Measurements from ENCODE around the gene TMEM183A.
"Not testable (repeated sequence)": the region's sequence is repeated elsewhere in the genome, so short reads cannot be mapped to it uniquely, and the experiment has no call there.

The TMEM183A gene

DNA sequence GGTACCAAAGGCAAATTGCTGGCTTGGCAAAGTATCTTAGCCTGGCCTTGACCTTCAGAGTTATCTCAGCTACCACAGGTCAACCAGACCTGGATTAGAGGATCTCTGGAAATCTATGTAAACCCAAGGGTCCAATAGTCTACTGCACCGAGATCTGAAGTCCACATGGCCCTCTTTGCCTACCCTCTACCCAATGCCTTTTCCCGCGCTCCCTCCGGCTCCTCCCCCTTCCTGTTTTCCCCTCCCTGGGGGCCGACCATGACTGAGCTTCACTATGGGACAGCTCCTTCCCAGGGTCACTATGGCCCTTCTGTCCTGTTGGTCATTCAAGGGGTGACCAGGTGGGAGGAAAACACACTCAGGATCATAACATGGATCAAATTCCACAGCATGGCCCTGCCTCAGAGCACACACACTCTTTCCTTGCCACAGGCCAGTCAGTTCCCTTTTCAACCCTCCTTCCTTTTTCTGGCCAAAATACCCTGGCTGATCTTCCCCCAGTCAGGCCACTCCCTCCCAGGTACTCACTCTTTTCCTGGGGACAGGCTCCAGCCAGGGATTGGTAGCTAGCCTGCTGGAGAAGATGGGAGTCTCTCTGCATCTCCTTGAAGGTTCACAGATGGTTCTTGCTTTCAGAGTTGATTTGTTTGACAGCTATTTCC is 19.1 kb upstream of the TMEM183A start:
- no peak for DNase-seq

DNA sequence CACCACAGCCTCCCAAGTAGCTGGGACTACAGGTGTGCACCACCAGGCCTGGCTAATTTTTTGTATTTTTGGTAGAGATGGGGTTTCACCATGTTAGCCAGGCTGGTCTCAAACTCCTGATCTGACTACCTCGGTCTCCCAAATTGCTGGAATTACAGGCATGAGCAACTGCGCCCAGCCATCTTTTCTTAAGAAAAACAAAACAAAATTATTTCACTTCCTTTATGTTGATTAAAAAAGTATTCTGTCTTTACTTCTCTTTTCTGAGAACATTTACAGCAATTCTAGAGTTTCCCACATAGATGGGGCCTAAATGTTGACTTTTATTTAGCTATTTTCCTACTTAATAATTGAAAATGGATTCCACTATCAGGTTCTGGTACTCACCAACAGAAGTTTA is 17.3 kb upstream of the TMEM183A start:
- DNase-seq = no peak

DNA sequence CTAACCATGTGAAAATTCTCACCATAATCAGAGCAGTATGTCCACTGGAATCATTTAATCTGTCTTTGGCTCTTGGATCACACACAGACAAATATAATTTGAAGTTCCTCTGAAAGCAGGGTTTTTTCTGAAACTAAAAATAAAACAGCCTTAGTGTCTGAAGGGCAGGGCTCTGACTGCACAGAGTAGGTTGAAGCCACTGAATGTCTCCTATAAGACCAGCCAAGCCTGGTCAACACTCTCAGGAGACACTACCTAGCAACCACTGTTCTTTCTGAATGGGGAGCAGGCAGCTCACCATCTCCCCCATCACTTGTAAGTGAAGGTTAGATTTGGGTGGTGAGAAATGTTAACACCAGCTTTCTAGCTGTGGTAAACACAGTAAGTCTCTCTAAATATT is 16.1 kb upstream of the TMEM183A start:
- no peak for DNase-seq

DNA sequence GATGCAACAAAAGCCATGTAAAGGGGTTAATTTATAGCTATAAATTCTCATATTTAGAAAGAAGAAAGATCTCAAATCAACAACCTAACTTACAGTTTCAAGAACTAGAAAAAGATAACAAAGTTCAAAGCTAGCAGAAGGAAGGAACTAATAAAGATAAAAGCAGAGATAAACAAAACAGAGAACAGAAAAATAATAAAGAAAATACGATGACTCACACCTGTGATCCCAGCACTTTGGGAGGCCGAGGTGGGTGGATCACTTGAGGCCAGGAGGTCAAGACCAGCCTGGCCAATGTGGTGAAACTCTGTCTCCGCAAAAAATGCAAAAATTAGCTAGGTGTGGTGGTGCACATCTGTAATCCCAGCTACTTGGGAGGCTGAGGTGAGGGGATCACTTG is 12.4 kb upstream of the TMEM183A start:
- DNase-seq = no peak

DNA sequence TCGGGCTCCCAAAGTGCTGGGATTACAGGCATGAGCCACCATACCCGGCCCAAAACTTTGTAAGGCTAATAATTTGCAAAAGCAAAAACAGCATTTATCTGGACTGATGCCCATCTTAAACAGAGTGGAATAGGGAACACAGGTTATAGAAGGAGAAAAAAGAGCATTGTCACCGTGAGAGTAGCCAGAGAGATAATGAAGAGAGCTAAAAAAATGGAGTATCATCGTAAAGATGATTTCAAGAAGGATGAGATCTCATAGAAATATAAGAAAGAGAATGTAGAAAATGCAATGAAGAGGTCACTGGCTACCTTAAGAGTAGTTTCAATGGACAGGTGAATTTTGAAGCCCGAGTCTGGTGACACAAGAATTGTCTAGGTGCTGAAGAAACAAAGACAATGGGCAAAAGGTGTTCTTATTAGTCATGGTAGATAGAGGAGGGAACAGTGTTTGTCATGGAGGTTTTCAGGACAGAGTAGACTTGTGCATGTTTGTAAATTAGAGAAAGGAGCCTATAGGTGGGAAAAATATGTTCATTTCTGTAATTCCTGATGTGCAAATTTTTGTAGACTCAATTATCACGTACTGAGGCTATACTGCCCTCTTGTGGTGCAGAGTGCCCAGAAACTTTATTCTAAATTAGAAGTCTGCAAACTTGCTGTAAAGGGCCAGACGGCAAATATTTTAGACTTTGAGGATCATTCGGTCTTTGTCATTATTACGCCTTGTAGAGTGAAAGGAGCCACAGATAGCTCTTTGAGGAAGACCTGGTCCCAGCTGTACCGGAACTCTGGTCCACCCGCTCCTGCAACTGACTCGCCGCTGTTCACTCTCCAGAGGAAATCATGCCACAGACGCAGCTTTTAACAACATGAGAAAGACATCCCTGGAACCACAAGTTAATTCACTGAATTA is 8.1 kb upstream of the TMEM183A start:
- peak; percentile 65 to 66 for DNase-seq

DNA sequence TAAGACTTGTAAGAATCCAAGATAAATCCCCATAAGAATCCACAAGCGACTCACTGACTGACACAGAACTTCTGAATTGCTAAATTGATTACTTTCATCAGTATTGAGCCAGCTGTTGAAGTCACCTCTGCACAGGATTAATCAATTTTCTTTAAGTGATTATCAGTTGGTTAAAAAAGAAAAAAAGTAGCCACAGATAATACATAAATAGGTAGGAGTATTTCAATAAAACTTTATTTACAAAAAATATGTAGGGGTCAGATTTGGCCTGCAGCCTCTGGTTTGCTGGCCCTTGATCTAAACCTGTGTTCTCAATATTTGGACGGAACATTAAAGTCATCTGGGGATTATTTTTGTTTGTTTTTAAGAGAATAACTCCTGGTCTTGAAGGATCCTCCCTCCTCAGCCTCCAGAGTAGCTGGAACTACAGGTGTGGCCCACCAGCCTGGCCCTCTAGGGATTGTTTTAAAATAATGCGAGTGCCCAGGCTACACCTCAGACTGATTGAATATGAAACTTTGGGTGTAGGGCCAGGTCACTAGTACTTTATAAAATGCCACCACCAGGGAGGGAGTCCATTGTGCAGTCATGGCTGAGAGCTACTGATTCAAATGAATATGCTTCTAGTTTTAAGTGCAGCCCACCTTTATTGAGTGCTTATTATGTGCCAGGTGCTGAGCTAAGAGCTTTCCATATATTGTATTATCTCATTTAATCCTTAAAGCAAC is 6.8 kb upstream of the TMEM183A start:
- DNase-seq = no peak

DNA sequence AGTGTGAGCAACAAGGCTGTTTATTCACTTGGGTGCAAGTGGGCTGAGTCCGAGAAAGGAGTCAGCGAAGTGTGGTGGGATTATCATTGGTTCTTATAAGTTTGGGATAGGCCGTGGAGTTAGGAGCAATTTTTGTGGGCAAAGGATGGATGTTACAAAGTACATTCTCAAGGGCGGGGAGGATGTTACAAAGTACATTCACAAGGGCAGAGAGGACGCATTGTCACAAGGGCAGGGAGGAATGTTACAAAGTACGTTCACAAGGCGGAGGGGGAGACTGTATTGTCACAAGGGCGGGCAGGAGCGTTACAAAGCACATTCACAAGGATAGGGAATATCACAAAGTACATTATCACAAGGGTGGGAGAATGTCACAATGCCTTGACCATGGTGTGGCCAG is 5.2 kb upstream of the TMEM183A start:
- no peak for DNase-seq

DNA sequence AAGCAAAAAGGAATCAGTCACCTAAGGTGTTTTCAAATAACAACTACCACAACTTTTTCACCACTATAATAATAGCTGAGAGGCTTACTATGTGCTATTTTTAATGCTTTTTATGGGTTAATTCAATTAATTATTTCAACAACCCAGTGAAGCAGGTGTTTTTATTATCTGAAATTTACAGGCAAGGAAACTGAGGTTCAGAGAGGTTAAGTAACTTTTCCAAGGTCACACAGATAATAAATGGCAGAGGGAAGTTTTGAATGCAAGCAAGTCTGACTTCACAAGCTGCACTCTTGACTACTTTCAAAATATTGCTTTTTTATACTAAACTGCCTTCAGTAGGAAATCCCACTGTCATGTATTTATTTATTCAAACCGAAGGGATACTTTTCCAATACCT is 4.2 kb upstream of the TMEM183A start:
- DNase-seq = no peak

DNA sequence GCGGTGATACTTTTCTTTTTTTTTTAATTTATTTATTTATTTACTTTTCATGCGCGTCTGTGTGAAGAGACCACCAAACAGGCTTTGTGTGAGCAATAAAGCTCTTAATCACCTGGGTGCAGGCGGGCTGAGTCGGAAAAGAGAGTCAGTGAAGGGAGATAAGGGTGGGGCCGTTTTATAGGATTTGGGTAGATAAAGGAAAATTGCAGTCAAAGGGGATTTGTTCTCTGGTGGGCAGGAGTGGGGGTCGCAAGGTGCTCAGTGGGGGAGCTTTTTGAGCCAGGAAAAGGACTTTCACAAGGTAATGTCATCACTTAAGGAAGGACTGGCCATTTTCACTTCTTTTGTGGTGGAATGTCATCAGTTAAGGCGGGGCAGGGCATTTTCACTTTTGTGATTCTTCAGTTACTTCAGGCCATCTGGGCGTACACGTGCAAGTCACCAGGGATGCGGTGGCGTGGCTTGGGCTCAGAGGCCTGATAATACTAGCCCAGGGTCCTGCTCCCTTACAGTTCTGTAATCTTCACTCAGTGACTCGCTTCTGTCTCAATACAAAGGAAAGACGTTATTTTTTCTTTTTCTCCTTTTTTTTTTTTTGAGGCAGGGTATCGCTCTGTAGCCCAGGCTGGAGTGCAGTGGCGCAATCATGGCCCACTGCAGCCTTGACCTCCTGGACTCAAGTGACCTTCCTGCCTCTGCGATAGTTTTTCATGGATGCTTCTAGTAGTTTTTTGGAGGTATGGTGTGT is 1.6 kb upstream of the TMEM183A start:
- DNase-seq = not testable (repeated sequence)

DNA sequence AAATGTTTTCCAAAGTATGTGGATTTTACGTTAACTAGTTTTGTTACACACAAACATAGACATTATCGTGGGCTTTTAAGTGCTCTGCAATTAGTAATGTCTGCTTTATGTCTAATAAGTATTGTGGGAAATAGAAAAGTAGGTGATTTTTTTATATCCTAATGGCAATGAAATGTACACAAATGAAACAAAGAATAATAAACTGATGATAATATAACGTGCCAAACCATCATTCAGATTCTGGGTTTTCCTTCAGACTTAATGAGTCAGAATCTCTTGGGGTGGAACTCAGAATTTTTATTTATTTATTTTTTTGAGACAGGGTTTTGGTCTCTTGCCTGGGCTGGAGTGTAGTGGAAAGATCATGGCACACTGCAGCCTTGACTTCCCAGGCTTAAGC is 2.0 kb downstream of the TMEM183A start:
- no peak for DNase-seq

DNA sequence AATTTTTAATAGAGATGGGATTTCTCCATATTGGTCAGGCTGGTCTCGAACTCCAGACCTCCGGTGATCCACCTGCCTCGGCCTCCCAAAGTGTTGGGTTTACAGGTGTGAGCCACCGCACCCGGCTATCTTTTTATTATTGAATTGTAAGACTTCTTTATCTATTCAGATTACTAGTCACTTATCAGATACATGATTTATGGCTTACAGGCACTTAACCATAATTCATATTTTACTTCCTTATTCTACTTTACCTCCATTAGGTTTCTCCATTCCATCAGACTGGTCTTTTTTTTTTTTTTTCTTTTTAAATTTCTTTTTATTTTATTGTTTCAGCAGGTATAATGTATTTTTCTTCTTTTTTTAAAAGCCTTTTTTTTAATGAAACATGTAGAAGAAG is 4.4 kb downstream of the TMEM183A start:
- no peak for DNase-seq

DNA sequence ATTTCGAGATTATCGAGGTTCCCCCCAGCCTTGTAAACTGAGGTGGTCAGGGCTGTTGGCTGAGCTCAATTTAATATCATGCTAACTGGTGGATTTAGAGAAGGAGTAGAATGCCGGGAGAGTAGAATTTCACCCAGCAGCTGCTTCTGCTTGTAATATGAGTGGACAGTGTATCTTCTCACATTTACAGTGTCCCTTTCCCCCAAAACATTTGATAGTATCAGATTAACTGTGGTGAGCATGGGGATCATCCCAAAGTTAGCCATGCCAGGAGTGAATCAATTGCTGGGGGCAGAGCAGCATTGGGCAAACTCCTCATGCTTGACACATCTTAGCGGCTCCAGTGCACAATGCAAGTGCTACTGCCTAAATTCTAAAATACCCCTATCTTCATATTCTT is 9.9 kb downstream of the TMEM183A start:
- DNase-seq = no peak

DNA sequence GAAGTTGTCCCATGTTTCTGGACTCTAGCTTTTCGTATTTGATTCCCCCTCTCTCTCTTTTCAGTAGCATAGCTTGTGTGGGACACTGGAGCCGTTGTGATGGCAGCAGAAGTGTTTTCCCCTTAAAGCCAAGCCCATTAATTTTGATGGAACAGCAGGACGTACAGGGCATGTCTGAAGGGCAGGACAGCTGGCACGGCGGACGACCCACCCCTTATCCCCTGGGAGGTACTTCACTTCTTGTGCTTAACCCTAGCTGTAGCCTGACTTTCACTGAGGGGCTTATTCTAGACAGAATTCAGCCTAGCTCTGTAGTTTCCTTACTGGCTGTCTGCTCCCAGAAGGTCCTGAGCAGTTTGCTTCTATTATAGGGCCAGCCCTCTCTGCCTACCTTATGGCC is 10.5 kb downstream of the TMEM183A start:
- no peak for DNase-seq

DNA sequence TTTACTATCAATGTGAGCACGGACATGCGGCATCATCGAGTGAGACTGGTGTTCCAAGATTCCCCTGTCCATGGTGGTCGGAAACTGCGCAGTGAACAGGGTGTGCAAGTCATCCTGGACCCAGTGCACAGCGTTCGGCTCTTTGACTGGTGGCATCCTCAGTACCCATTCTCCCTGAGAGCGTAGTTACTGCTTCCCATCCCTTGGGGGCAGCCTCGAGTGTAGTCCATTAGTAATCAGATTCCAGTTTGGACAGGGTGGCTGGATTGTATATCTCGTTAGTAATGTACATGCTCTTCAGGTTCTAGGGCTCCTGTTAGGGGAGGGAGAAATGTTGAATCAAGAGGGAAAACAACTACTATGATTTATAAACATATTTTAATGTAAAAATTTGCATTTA is 15.7 kb downstream of the TMEM183A start:
- not testable (repeated sequence) for DNase-seq

DNA sequence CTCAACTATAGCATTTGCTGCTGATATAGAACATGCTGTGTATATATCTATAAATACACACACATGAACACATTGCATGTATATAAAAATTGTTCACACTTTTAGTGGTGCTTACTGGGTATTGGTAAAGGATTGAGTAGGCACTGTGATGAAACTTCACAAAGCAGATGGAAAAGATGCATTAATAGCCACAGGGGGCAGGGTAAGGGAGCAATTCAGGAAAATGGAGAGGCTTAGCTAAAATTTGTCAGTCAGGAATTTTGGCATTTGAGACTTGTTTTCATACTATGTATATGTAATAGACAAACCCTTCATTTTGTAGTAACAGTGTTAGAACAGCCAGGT is 18.5 kb downstream of the TMEM183A start:
- no peak for DNase-seq

DNA sequence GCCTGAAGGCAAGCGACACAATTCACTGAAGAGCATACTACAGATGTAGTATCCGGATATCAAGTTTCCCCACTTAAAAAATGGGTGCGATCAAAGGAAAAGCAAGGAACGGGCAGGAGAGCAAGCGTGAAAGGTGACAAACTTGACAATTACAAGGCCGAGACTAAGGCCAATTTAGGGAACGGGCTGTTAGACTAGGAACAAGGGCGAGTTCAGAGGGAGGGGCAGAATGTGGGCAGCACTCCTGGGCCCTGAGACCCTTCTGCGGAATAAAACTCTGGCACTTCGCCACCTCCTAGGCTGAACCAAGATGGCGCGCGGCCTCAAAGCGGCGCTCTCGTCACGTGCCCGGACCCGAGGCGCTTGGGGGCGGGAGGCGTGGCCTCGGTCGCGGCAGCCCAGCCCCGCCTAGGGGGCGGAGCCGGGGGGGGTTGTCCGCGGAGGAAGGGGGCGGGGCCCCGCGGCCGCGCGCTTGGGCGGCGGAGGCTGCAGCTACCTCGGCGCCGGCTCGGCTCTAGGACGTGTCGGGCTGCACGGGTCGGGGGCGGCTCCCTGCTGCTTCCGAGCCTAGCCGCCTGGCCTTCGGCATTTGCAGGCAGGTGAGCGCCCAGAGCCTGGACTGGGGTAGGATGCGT is 19.0 kb downstream of the TMEM183A start, which contains the start of gene PPFIA4:
TSS of gene PPFIA4 (plus strand) at position 461 of the 635 bp plus-strand sequence. CDS start 12,518 bp downstream, outside the sequence.
- peak; percentile 90 to 94 for DNase-seq

DNA sequence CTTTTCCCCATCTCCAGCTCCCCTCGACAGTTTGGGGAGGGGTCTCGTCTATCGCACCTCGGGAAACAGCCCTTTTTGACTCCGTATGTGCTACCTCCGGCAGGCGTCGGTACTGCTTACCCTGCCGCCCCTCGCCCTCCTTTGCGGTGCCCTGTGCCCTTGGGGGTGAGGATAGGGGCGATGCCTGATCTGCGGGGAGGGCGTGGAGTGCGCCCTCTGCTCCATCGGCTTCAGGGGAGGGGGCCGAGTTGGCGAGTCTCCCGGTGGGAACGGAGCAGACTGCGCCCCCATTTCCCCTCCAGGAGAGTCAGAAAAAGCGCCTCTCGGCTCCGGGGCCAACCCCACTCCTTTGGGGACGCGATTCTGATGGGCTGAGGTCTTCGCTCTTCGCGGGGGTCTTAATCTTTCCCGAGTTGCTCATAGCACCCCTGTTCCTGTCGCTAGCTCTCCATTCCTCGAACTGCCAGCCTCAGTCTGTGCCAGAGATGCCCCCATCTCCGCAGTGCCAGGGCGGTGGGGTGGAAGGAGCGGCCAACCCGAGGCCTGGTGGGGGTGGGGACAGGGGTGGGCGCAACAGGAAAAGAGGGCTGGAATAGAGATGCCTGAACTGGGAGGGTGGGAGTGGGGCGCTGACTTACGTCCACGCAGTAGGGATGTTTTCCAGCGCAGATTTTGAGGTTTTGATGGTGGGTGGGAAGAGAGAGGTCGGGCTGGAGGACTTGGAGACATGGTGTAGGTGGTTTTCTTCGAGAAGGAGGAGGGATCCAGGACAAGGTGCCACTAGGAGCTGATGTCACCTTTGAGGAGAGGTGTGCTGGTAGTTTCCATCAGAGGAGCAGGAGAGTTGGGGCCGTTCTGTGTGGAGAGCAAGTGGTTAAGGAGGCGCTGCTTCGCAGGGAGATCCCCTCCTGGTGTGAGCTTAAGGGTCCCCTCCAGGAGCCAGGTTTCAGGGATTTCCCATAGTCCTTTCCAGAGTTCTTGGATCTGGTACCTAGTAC is 19.8 kb downstream of the TMEM183A start:
- DNase-seq = peak in 1 of 2 experiments; percentile 21

DNA sequence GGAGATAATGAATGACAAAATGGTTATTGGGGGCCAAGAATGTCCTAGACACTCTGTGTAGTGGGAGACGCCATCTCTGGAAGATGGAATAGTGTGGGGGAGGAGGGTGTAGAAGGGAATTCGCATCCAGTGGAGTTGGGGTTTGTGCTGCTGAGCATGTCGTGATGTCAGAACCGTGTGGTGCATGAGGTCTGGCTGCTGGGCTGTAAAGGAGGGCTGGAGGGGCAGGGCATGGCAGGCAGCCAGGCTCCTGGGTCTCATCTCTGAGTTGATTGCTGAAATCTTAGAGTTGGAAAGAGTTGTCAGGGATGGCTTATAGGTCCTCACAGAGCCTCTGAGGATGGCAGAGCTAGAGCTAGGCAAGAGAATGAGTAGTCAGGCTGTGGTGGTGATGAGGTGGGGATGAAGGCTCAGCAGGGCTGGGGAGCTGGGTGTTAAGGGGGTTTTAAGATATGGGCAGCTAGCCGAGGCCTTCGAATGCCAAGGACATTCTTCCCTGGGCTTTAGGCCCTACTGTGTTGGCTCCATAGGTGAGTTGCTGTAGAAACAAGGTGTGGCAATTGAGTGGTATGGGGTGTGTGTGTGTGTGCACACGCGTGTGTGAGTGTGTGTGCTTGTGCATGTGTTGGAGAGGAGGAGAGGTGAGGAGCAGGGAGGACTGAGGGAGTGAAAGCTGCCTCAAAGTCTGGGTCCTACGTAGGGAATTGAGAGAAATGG is 21.1 kb downstream of the TMEM183A start:
- peak in 1 of 2 experiments; percentile 13 for DNase-seq

DNA sequence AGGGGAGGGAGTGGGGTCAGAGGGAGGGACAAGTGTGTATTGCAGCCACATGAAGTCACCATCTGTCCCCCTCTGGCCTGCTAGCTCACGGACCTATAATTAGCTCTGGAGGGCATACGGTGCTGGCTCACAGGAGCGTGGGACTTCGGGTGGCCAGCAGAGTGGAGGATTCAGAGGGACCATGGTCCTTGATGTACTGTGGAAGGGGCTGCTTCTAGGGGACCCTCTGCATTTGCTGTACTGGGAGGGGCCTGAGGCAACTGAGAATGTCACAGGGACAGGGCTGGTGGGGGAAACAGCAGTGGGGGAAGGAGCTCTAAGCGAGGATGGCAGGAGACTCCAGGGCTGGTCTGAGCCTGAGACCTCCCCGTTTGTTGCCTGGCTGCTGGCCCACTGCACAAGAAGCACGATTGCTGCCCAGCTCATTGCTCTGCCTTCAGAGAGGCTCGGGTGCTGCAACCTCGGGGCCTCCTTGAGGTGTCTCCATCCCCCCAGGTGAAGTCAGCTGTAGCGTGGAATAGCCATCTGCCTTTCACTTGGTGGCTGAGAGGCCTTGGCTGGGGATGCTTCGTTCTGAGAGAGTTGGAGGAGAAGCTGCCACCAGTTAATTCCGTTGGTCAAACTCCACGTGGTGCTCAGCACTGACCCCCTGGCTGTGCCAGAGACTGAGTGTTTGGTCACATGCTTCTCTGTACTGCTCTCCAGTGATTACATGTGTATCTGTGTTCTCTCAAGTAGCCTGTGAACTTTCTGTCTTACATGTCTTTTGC is 21.8 kb downstream of the TMEM183A start:
- peak; percentile 10 to 12 for DNase-seq

DNA sequence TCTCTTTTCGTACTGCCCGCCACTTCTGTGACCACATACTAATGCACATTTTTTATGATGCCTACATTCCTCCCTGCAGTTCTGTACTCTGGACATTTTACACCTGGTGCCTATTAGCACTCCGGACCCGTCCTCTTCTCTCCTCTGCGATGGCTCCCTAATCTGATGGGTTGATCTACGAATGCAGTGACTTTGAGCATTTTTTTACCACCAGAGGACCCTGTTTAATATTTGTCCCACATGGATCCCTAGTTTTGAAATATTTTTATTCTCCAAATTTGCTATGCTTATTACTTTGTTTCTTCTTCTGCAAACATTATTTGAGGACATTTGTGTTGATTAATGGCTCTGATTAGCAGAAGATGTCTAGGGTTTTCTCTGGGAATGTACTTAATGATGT is 24.3 kb downstream of the TMEM183A start:
- DNase-seq = no peak
